GM21423 (cell line): ENCODE results near the gene EXOC3.
"Not testable (repeated sequence)": the region's sequence is repeated elsewhere in the genome, so short reads cannot be mapped to it uniquely, and the experiment has no call there.

Source experiments
- ATAC-seq: cut with Tn5 transposase; IDR thresholded peaks from one replicate; pipeline ENCODE4 v1.9.1; 2021; ENCODE audit warnings: mild to moderate bottlenecking, moderate library complexity; ENCODE audit not compliant: unreplicated experiment

EXOC3 gene

GRCh38 chr5:406041-406440 lies 36.9 kb upstream of the EXOC3 start:
- no peak for ATAC-seq

- ATAC-seq = no peak
These were observed 35.9 kb upstream of the EXOC3 start for GRCh38 chr5:407051-407450.

GRCh38 chr5:407801-408268 lies 35.1 kb upstream of the EXOC3 start:
- no peak for ATAC-seq

GRCh38 chr5:410911-411517 lies 32.0 kb upstream of the EXOC3 start:
- ATAC-seq = no peak

- no peak for ATAC-seq
These were observed 31.2 kb upstream of the EXOC3 start for GRCh38 chr5:411728-412127.

GRCh38 chr5:414991-415927 lies 27.7 kb upstream of the EXOC3 start:
- not testable (repeated sequence) for ATAC-seq

GRCh38 chr5:415928-416635 lies 26.9 kb upstream of the EXOC3 start:
- no peak for ATAC-seq

- no peak for ATAC-seq
These were observed 26.4 kb upstream of the EXOC3 start for GRCh38 chr5:416636-416960.

GRCh38 chr5:417301-418161 lies 25.4 kb upstream of the EXOC3 start:
- no peak for ATAC-seq

GRCh38 chr5:418162-419121 lies 24.5 kb upstream of the EXOC3 start:
- no peak for ATAC-seq

GRCh38 chr5:419970-420369 lies 23.0 kb upstream of the EXOC3 start:
- ATAC-seq = no peak

- no peak for ATAC-seq
These were observed 22.2 kb upstream of the EXOC3 start for GRCh38 chr5:420632-421286.

GRCh38 chr5:421287-421880 lies 21.6 kb upstream of the EXOC3 start:
- no peak for ATAC-seq

GRCh38 chr5:421901-422300 lies 21.1 kb upstream of the EXOC3 start:
- no peak for ATAC-seq

- ATAC-seq = no peak
These were observed 20.4 kb upstream of the EXOC3 start for GRCh38 chr5:422323-423232.

- no peak for ATAC-seq
These were observed 19.8 kb upstream of the EXOC3 start for GRCh38 chr5:423233-423565.

GRCh38 chr5:423626-424261 lies 19.2 kb upstream of the EXOC3 start:
- no peak for ATAC-seq
